GM21576 (cell line): ENCODE measurements around the gene CIDEC.
"Not testable (repeated sequence)": the region's sequence is repeated elsewhere in the genome, so short reads cannot be mapped to it uniquely, and the experiment has no call there.

Source experiments
- ATAC-seq: cut with Tn5 transposase; IDR thresholded peaks from one replicate; pipeline ENCODE4 v1.9.1; 2021; ENCODE audit warnings: mild to moderate bottlenecking, moderate library complexity; ENCODE audit not compliant: unreplicated experiment

CIDEC gene

GRCh38 chr3:9902372-9903237 is 22.6 kb upstream of the CIDEC start, which contains the start of gene IL17RE:
Gene IL17RE, plus strand, starts transcription at chr3:9902848. Its CDS starts 85 bp downstream, at chr3:9902933.
- ATAC-seq, result no peak

DNA sequence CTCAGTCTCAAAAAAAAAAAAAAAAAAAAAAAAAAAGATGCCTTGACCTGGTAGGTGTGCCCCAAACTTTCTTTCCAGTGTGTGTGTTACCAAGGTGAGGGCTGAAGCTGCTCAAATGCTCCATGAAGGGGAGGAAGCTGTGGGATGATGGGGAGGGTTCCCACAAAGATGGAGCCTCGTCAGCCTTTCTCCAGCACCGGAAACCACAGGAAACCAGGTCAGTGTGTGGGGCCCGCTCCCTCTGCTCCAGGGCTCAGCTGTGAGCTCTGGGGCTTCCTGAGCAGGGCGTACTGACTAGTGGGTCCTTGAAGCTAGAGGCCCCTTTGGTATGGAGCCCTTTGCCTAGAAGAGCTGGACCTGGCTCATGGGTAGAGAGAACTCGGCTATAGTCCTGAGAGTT is 21.9 kb upstream of the CIDEC start:
- ATAC-seq, result no peak

DNA sequence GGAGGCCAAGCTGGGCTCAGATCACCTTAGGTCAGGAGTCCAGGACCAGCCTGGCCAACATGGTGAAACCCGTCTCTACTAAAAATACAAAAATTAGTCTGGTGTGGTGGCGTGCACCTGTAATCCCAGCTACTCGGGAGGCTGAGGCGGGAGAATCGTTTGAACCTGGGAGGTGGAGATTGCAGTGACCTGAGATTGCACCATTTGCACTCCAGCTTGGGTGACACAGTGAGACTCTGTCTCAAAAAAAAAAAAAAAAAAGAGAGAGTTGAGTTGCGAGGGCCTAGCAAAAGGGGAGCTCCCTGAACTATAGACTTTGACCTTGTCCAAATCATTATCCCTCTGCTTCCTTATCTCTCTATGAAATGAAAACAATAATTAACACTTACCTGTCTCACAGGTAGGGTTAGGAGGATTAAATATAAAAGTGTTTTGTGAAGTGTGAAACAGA is 20.9 kb upstream of the CIDEC start:
- ATAC-seq, result not testable (repeated sequence)

- no peak for ATAC-seq
Observed at GRCh38 chr3:9899289-9899791, 19.3 kb upstream of the CIDEC start.

GRCh38 chr3:9898467-9899241 is 18.6 kb upstream of the CIDEC start:
- ATAC-seq, result no peak

GRCh38 chr3:9897408-9898372 is 17.6 kb upstream of the CIDEC start:
- no peak for ATAC-seq

DNA sequence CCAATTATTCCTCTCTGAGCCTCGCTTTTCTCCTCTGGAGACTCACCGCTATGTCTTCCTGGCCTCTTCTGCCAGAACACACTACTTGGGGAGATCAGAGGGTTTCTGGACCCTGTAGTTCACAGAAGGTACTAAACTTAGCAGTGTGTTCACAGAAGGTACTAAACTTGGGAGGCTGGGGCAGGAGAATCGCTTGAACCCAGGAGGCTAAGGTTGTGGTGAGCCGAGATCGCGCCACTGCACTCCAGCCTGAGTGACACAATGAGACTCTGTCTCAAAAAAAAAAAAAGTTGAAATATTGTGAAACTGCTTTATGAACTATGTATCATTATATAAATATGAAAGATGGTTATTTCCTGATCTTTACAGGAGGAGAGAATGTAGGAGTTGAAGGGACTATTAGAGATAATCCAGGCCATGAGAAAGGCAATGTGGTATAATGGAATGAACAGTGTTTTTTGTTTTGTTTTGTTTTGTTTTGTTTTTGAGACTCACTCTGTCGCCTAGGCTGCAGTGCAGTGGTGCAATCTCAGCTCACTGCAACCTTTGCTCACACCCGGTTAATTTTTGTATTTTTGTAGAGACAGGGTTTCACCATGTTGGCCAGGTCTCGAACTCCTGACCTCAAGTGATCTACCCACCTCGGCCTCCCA is 16.8 kb upstream of the CIDEC start:
- ATAC-seq, result not testable (repeated sequence)

DNA sequence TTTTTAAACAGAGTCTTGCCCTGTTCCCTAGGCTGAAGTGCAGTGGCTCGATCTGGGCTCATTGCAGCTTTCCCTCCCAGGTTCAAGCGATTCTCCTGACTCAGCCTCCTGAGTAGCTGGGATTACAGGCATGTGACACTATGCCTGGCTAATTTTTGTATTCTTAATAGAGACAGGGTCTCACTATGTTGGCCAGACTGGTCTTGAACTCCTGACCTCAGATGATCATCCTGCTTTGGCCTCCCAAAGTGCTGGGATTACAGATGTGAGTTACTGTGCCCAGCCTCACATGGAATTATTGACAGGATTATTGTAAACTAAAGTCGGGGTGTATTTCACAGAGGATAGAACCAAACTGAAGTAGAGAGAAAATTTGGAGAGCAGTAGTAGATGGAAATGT is 15.7 kb upstream of the CIDEC start:
- ATAC-seq, result not testable (repeated sequence)

DNA sequence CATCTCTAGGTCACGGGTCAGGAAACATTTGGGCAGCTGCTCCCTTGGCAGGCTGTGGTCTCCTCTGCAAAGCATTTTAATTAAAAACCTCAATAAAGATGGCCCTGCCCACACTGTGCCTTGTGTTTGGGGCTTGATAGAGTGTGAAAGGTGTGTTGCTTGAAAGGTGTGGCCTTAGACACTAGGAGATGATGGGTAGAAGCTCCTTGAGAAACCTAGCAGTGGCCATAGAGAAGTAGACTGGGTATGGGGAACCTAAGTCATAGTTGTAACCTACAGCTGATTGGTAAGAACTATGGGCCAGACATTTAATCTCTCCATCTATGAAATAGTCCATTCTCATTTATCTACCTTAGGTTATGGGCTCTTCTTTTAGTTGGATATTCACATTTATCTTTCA is 13.7 kb upstream of the CIDEC start:
- no peak for ATAC-seq

DNA sequence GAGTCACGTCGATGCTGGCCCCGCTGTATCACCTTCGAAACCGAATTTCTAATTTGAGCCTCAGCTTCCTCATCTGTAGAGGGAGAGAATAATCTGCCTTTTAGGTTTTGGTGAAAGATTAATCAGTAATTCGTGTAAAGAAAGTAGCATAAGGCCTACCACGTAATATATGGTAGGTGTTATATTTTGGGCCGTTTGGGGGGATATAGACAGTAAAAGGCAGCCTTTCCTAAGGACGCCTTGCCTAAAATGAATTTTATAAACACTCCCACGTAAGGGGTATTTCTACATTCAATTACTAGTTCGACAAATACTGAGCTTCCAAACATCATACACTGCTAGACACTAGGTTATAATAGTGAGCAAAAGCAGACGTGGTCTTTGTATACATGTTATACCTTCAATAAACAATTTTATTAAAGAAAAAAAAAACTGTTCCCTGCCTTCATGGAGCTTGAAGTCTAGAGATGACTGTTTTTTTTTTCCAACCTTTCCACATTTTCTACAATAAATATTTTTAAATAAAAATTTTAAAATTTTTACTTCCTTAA is 11.1 kb upstream of the CIDEC start:
- no peak for ATAC-seq

- ATAC-seq, result peak; percentile 78
Observed at GRCh38 chr3:9890249-9891071, 10.4 kb upstream of the CIDEC start, which contains the start of gene JAGN1. Gene JAGN1, plus strand, starts transcription at chr3:9890610. Its CDS starts 113 bp downstream, at chr3:9890723.

- no peak for ATAC-seq
Observed at GRCh38 chr3:9889405-9889804, 9.4 kb upstream of the CIDEC start.

GRCh38 chr3:9888540-9888939 is 8.5 kb upstream of the CIDEC start:
- ATAC-seq, result no peak

GRCh38 chr3:9887480-9887879 is 7.4 kb upstream of the CIDEC start:
- no peak for ATAC-seq

GRCh38 chr3:9886328-9886727 is 6.3 kb upstream of the CIDEC start:
- ATAC-seq, result no peak

- ATAC-seq, result no peak
Observed at GRCh38 chr3:9884555-9885165, 4.6 kb upstream of the CIDEC start.

DNA sequence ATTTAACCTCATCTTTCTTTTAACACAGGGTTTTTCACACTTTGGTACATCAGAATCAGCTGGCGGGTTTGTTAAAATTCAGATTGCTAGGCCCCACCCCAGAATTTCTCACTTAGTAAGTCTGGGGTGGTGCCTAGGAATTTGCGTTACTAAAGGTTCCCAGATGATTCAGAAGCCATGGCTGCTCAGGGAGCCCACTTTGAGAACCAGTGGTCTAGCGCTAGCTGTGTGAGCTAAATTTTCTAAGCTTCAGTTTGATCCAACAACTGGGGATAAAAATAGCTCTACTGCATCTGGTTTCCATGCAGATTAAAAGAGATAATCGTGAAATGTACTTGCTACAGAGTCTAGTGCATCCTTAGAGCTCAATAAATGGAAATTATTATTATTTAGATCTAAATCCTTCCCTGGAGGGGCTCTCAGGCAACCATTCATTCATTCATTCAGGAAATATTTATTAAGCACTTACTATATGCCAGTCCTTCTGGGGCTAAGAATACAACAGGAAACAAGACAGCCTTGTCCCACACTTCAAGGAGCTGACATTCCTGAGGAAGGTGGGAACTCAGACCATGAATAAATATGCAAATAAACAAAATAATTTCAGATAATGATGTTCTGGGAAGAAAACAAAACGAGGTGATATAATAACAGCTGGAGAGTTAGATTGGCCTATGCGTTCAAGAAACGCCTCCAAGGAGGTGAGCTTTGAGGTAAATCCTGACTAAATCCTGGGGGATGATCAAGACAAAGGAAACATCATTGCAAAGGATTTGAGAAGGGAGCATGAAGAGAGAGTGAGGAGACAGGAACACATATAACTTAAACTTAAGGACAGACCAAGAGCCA is 3.9 kb upstream of the CIDEC start:
- no peak for ATAC-seq
